Measurements from ENCODE around the gene ABHD6.

DNA sequence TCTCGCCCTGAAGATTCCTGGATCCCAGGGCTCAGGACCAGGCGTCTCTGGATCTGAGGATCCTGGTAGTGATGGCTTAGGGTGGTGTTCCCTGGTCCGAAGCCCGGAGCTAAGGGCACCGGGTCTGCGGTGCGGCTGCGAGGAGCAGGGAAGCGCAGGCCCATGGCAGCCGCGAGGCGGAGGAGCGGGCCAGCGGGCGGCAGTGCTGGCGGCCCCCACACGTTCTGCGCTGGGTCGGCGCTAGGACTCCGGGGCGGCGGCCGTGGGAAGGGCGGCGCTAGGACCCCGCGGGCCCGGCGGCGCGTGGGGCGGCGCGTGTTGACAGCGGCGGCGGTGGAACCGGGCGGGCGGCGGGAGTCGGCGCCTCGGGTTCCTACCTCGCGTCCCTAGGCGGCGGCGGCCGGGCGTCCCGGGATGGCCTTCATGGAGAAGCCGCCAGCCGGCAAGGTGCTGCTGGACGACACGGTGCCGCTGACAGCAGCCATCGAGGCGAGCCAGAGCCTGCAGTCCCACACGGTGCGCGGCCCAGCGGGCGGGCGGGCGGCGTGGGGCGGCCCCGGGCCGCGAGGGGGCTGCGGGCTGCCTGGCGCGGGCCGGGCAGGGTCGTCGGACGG lies 95.1 kb downstream of the ABHD6 start, which contains the start of gene PXK:
- TF ChIP-seq, protein P1, sequence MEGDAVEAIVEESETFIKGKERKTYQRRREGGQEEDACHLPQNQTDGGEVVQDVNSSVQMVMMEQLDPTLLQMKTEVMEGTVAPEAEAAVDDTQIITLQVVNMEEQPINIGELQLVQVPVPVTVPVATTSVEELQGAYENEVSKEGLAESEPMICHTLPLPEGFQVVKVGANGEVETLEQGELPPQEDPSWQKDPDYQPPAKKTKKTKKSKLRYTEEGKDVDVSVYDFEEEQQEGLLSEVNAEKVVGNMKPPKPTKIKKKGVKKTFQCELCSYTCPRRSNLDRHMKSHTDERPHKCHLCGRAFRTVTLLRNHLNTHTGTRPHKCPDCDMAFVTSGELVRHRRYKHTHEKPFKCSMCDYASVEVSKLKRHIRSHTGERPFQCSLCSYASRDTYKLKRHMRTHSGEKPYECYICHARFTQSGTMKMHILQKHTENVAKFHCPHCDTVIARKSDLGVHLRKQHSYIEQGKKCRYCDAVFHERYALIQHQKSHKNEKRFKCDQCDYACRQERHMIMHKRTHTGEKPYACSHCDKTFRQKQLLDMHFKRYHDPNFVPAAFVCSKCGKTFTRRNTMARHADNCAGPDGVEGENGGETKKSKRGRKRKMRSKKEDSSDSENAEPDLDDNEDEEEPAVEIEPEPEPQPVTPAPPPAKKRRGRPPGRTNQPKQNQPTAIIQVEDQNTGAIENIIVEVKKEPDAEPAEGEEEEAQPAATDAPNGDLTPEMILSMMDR (IDR thresholded peaks at IDR 0.05; ENCODE audit: insufficient read depth, low read depth, low read length), result no peak
- no peak for TF ChIP-seq EZH2 (IDR thresholded peaks at IDR 0.05; ENCODE audit: insufficient read depth, low read length)
